LNCAP (cell line): ENCODE measurements around the gene UQCRH.

Experiments
- CTCF ChIP-seq: fragments of 450-650 bp; IDR thresholded peaks from 2 replicates; pipeline ENCODE4 v1.5.1; 2017; ENCODE audit warnings: mild to moderate bottlenecking

The UQCRH gene

GRCh38 chr1:46315669-46316403 lies 12.3 kb downstream of the UQCRH start:
- TF ChIP-seq CTCF, result no peak

- TF ChIP-seq CTCF, result no peak
Observed at GRCh38 chr1:46317323-46317722, 13.8 kb downstream of the UQCRH start.

GRCh38 chr1:46333300-46334029 lies 30.0 kb downstream of the UQCRH start:
- peak; percentile 59 for TF ChIP-seq CTCF

- TF ChIP-seq CTCF, result no peak
Observed at GRCh38 chr1:46334030-46334384, 30.5 kb downstream of the UQCRH start.

GRCh38 chr1:46335081-46335480 lies 31.6 kb downstream of the UQCRH start:
- TF ChIP-seq CTCF, result no peak

GRCh38 chr1:46340404-46341221 lies 37.1 kb downstream of the UQCRH start, which contains the start of gene NSUN4:
NSUN4 (plus strand) TSS chr1:46340807; CDS start chr1:46340827, 20 bp downstream.
- peak; percentile 84 for TF ChIP-seq CTCF

- TF ChIP-seq CTCF, result no peak
Observed at GRCh38 chr1:46341222-46342083, 38.0 kb downstream of the UQCRH start.
